Tibial nerve (tissue), 3 donors: ENCODE measurements around the gene SH3GL3.

ENCODE experiments used
- POLR2A ChIP-seq, 2 donors: fragments of 450-650 bp; IDR thresholded peaks; one replicate each; pipeline ENCODE4 v1.6.1; 2017; ENCODE audit warnings: antibody characterized with exemption in 2 of 2, mild to moderate bottlenecking in 2 of 2, moderate library complexity in 2 of 2
- TF ChIP-seq, protein P1 (sequence below), 5 experiments: fragments of 200-600 bp in 3 of 5; fragments of 450-650 bp in 2 of 5; sonication (generic) in 3 of 5; IDR thresholded peaks; one replicate each; pipeline ENCODE4 v1.5.1; 2016 to 2019; ENCODE audit warnings: antibody characterized with exemption in 5 of 5, mild to moderate bottlenecking in 3 of 5, moderate library complexity in 2 of 5

DNA sequence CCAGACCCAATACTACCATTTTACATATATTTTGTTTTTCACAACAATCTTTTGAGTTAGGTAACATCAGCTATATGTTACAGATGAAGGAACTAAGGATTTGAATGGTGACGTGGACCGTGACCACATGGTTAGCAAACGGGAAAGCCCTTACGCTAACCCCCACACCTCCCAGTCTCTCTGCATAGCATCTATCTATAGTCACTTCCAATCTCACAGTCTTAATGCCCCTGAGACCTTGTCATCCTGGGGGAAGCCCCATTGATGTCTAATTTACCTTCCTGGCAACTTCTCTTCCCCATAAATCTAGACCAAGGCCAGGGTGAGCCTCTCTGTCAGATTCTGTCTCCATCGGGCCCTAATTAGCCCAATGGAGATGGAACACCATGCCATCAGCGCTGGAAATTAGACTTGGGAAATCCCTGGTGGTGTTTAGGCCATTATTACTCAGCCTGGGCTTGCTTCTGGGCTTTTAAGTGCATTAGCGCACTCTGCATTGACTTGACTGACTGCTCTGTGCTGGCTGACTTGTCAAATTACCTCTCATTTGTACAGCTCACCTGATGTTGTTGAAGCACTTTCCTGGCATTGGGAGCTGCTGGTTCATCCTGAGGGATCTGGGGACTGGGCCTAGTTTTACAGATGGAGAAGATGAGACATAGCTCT is 34.0 kb upstream of the SH3GL3 start:
- TF ChIP-seq, protein P1, sequence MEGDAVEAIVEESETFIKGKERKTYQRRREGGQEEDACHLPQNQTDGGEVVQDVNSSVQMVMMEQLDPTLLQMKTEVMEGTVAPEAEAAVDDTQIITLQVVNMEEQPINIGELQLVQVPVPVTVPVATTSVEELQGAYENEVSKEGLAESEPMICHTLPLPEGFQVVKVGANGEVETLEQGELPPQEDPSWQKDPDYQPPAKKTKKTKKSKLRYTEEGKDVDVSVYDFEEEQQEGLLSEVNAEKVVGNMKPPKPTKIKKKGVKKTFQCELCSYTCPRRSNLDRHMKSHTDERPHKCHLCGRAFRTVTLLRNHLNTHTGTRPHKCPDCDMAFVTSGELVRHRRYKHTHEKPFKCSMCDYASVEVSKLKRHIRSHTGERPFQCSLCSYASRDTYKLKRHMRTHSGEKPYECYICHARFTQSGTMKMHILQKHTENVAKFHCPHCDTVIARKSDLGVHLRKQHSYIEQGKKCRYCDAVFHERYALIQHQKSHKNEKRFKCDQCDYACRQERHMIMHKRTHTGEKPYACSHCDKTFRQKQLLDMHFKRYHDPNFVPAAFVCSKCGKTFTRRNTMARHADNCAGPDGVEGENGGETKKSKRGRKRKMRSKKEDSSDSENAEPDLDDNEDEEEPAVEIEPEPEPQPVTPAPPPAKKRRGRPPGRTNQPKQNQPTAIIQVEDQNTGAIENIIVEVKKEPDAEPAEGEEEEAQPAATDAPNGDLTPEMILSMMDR (IDR thresholded peaks at IDR 0.05) = no peak
- TF ChIP-seq POLR2A (IDR thresholded peaks at IDR 0.05) = no peak
